Testis (tissue), 2 donors: ENCODE data around the gene HIRIP3.

Experiments
- POLR2A ChIP-seq: fragments of 450-650 bp; IDR thresholded peaks from one replicate; pipeline ENCODE4 v1.6.1; 2017; ENCODE audit warnings: antibody characterized with exemption, mild to moderate bottlenecking, moderate library complexity
- TF ChIP-seq, protein P1 (sequence below), 3 experiments: fragments of 450-650 bp in 2 of 3; fragments of 200-600 bp in 1 of 3; sonication (generic) in 1 of 3; IDR thresholded peaks; one replicate each; pipeline ENCODE4 v1.5.1; 2016 to 2019; ENCODE audit warnings: antibody characterized with exemption in 3 of 3, mild to moderate bottlenecking in 2 of 3, moderate library complexity in 1 of 3

DNA sequence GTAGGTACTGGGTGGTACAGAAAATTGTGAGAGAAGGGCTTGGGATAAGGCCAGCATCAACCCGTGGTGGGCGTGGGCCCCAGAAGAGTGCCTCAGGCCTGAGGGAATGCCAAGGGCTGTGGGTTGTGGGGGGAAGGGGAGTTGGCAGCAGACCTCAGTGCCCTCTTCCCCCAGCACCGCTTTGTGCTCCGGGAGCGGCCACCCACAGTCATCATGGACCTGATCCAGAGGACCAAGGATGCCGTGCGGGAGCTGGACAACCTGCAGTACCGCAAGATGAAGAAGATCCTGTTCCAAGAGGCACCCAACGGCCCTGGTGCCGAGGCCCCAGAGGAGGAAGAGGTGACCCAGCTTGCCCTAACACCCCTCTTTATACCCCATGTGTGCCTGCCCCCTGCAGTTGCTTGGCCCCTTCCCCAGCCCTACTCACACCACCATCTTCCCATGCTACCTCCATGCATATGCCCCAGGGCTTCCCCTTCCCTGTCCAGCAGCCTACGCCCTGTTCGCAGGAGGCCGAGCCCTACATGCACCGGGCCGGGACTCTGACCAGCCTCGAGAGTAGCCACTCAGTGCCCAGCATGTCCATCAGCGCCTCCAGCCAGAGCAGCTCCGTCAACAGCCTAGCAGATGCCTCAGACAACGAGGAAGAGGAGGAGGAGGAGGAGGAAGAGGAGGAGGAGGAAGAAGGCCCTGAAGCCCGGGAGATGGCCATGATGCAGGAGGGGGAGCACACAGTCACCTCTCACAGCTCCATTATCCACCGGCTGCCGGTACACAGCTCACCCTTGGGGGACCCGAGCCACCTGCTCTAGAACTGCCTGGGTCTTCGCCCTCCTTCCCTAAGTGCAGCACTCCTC, 12.6 kb downstream of the HIRIP3 start:
- TF ChIP-seq, protein P1, sequence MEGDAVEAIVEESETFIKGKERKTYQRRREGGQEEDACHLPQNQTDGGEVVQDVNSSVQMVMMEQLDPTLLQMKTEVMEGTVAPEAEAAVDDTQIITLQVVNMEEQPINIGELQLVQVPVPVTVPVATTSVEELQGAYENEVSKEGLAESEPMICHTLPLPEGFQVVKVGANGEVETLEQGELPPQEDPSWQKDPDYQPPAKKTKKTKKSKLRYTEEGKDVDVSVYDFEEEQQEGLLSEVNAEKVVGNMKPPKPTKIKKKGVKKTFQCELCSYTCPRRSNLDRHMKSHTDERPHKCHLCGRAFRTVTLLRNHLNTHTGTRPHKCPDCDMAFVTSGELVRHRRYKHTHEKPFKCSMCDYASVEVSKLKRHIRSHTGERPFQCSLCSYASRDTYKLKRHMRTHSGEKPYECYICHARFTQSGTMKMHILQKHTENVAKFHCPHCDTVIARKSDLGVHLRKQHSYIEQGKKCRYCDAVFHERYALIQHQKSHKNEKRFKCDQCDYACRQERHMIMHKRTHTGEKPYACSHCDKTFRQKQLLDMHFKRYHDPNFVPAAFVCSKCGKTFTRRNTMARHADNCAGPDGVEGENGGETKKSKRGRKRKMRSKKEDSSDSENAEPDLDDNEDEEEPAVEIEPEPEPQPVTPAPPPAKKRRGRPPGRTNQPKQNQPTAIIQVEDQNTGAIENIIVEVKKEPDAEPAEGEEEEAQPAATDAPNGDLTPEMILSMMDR (IDR thresholded peaks at IDR 0.05), result no peak
- no peak for TF ChIP-seq POLR2A
